GM21526 (cell line): ENCODE results near the gene HPDL.
A peak's percentile ranks its signal among the peaks of the same experiment; 100 is the strongest.

Experiments
- ATAC-seq: cut with Tn5 transposase; IDR thresholded peaks from one replicate; pipeline ENCODE4 v1.9.1; 2021; ENCODE audit warnings: moderate library complexity; ENCODE audit not compliant: unreplicated experiment, low FRiP score

HPDL gene

DNA sequence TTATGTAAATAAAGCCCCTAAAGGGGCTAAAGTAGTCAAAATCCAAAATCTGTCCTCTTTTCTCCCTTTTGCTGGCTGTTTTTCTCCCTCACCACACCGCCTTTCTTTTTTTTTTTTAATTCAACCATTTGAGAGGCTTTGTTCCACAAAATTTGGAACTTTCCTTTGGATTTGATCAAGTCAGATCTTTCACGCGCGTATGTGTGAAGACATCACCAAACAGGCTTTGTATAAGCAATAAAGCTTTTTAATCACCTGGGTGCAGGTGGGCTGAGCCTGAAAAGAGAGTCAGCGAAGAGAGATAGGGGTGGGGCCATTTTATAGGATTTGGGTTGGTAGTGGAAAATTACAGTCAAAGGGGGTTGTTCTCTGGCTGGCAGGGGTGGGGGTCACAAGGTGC is 5.3 kb upstream of the HPDL start:
- ATAC-seq, result no peak

DNA sequence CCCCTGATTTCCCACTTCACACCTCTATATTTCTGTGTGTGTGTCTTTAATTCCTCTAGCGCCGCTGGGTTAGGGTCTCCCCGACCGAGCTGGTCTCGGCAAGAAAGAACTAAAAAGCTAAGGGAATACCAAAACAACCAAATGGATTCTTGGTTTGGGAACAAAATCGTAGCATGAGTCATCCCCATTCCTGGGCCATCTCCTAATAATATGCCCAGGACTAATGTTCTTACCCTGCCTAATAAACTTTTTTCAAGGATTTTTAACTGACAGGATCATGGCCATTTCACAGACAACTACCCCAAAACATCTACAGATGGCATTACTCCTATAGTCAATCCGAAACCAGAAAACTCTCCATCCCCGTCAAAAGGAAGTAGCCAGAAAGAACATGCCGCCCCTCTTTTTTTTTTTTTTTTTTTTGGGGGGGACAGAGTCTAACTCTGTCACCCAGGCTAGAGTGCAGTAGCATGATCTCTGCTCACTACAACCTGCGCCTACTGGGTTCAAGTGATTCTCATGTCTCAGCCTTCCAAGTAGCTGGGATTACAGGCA is 4.1 kb upstream of the HPDL start:
- no peak for ATAC-seq

DNA sequence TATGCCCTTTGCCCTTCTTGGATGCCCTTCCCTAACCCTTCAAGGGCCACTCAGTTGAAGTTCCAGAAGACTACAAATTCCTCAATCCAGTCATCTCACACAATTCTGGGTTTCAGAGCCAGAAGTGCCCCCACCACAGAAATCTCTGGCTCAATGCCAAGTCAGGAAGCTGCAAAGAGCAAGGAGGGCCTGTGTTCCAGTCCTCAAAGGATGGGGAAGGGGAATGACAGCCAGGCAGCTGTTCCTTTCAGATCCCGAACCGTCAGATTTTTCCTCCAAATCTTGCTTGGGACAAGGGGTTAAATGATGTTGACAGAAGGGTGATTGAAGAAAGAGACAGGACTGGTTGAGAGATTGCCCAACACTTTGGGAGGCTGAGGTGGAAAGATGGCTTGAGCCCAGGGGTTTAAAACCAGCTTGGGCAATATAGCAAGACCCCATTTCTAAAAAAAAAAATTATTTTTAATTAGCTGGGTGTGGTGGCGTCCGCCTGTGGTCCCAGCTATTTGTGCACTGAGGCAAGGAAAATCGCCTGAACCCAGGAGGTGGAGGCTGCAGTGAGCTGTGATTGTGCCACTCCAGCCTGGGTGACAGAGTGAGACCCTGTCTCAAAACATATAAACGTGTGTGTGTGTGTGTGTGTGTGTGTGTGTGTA is 716 bp upstream of the HPDL start:
- ATAC-seq, result no peak

DNA sequence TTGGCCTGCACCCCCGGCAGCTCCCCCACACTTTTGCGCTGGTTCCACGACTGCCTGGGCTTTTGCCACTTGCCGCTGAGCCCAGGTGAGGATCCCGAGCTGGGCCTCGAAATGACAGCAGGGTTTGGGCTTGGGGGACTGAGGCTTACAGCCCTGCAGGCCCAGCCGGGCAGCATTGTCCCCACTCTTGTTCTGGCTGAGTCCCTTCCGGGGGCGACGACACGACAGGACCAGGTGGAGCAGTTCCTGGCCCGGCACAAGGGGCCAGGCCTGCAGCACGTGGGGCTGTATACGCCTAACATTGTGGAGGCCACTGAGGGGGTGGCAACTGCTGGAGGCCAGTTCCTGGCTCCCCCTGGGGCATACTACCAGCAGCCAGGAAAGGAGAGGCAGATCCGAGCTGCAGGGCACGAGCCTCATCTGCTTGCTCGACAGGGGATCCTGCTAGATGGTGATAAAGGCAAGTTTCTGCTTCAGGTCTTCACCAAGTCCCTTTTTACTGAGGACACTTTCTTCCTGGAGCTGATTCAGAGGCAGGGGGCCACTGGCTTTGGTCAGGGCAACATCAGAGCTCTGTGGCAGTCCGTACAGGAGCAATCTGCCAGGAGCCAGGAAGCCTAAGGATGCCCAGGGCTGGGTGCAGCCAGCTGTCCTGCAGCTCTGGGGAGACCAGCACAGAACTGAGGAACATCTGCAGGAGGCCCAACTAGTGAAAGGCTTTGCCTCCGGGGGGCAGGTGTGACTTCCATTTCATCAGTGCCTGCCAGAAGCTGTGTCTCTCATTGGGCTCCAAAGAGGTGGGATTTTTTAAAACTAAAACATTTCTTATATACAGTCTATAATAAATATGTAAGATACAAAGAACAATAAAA is 1.2 kb downstream of the HPDL start:
- ATAC-seq, result no peak

DNA sequence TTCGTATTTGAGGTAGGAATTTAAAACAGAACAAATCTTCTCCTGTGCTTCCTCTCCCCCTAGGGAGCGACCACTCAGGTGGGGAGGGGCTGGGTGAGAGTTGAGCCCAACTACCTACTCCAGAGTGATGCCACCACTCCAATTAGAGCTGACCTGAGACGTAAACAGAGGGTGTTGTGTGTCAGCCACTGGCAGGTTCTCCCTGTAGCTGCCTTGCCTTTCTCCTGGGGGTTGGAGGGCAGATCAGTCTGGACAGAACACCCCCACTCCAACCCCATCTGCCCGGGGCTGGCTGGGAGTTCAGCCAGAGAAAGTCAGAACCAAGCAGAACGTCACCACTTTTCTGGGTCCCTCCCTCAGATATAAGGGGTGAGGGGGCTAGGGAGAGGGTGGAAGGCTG is 2.0 kb downstream of the HPDL start:
- no peak for ATAC-seq

DNA sequence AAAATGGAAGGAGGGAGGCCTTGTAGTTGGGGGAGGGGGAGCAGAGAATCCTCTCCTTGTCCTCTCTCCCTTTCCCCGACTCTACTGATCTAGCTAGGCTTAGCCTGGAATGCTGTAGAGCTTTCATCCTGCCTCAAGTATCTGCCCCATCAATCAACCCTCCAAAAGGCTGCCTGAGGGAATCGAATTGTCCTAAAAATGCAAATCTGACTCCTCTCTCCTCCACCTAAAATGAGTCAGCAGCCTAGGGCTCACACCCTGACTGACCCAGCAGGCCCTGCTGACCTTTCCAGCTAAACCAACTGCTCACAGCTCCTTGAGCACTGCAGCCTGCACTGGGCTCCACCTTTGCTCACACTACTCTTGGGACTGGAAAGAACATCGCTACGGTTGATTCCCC is 2.8 kb downstream of the HPDL start:
- no peak for ATAC-seq

DNA sequence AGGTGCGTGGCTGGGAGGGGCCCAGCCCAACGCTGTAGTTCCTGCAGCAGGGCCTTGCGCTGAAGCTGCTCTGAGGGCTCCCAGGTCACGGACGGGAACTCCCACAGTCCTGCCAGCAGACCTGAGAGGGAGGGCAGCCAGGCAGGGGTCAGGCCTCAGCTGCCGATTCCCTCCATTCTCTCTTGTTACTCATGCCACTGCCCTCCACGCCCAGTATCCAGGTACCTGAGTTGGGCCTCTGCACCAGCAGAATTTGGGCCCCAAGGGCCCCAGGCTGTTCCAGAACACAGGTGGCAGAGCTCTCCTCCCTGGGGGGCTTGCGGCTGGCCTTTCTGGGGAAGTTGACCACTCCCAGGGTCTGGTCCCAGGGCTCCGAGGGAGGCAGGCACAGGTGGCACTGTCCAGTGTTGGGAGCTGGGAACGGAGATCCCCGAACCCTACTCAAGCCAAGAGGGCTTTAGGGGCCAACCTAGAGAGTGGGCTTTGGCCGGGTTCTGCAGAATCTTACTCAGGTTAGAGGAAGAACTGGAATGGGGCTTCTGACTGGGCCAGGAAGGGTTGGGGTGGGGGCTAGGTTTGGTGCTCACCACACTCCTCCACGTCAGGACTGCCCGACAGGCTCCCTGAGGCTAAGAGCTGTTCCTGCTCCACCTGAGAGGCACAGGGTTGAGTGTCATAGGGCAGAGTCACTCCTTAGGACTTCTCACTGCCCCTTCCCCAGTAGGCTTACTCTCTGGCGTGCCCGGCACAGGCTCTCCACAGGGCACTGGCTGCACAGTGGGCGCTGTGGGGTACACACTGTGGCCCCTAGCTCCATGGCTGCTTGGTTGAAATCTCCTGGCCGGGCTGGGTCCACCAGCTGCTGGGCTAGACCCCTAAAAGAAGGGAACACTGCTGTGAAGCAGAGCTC is 5.0 kb downstream of the HPDL start:
- ATAC-seq, result no peak

DNA sequence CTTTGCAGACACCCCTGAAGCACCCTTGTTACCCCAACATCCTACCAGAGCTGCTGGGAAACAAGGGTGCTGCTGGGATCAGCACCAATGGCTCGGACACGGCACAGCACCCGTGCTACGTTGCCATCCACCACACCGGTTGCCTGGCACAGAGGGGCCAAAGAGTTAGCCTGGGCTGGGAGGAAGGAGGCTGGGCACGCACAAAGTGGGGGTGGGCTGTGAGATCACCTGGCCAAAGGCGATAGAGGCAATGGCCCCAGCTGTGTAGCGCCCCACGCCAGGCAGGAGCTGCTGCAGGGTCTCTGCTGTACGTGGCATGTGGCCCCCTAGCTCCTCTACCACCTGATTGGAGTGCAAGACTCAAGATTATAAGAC is 5.6 kb downstream of the HPDL start:
- ATAC-seq, result no peak

DNA sequence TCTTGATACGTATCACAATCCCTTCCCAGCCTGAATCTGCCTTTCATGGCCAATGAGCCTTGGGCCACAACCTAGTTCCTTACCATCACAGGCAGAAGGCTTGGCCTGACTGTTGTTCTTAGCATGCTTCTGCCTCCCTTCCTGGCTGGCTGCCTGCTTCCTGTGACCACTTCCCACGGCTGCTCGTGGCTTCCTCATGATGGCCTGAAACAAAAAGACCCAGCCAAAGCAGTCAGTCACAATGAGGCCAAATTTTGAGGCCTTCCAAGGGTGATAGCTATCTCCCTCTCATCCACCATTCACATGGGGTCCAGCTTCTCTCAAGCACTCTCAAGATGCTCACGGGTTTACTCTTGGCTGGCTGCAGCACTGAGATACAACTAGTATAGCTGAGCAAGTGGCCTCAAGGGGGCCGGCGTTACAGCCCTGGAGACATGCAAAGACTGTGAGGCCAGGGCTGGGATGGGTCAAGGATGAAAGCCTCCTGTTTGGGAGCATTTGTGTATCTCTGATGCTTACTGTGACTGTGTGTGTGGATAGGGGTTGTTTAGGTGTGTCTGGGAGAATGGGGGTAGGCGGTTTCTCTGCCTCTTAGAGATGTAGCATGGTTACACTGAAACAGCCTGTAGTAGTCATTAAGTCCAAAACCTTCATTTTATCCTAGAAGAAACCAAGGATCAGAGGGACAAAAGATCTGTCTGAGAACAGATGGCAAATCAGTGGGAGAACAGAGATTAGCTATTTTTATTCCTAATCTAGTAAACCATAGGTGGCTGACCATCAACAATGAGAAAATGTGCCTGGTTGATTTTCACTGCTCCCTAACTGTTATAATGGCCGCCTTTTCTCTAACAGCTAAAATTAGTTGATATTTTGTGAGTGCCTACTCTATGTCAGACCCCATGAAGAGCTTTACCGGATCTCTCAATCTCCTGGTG is 7.9 kb downstream of the HPDL start:
- ATAC-seq, result no peak

DNA sequence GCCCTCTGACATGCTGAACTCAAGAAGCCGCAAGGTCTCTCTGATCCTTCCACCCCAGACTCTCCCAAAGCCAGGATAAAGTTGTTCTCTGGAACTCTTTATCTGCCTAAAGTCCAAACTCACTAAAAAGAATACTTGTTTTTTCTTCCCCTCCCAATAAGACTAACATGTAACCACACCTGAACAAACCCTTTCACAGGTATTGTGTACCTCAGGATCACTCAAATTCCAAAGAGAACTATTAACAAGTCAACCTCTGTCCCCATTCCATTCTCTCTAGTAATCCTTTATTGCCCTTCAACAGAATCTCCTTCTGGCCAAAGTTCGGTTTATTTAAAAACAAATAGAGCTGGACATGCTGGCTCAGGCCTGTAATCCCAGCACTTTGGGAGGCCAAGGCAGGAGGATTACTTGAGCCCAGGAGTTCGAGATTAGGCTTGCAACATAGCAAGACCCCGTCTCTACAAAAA is 9.2 kb downstream of the HPDL start:
- ATAC-seq, result no peak

DNA sequence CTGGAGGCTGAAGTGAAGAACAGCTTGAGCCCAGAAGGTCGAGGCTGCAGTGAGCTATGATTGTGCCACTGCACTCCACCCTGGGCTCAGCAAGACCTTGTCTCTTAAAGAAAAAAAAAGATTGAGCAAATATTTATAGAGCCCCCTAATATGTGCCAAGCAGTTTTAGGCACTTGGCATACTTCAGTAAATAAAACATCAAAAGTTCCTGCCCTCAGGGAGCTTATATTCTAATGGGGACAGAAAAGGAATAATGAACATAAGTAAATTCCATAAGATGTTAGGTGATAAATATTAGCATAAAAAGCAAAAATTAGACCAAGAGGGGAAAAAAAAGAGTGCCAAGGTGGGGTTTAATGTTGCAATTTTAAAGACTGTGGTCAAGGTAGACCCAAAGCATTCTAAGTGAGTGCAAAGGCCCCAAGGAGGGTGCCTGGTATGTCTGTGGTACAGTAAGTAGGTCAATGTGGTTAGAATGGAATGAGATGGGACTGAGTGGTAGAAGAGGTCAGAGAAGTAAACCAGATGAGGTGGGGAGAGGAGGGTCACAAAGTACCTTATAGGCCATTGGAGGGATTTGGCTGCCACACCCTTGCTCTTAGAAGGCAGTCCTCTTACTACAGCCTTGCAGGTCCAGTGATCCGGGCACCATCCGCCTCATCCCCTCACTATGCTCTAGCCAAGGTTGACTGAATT is 11.1 kb downstream of the HPDL start:
- no peak for ATAC-seq

DNA sequence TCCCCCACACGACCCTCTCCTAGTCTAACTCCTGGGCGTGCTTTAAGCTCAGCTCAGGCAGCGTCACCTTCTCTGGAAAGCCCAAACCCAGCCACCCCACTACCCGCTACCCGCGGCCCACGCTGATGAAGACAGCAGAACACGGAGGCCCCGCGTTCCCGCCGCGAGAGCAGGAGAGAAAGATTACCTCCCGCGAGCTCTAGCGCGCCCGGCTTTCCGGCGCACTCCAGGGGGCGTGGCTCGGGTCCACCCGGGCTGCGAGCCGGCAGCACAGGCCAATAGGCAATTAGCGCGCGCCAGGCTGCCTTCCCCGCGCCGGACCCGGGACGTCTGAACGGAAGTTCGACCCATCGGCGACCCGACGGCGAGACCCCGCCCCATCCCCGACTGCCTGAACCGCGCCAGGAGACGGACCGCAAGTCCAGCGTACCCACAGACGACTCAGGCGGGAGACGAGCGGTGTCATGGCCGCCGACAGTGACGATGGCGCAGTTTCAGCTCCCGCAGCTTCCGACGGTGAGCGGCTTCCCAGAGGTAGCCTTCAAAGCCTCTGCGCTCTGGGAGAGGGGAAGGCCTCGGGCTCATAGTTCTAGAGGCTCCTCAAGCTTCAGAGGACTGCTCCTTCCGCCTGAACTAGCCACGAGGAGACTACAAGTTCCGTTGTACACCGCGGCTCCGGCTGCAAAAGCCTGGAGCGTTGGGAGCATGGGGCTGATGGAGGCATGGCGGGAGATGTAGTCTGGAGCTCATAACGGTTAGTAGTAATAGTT is 13.3 kb downstream of the HPDL start, which contains the start of the genes MUTYH and TOE1:
MUTYH (minus strand) TSS at position 652 of the 770 bp plus-strand sequence. CDS start 5,935 bp downstream, outside the sequence.
TOE1 (plus strand) TSS at position 382 of the 770 bp plus-strand sequence; CDS start at position 465, 83 bp downstream.
- ATAC-seq, result peak; percentile 78

DNA sequence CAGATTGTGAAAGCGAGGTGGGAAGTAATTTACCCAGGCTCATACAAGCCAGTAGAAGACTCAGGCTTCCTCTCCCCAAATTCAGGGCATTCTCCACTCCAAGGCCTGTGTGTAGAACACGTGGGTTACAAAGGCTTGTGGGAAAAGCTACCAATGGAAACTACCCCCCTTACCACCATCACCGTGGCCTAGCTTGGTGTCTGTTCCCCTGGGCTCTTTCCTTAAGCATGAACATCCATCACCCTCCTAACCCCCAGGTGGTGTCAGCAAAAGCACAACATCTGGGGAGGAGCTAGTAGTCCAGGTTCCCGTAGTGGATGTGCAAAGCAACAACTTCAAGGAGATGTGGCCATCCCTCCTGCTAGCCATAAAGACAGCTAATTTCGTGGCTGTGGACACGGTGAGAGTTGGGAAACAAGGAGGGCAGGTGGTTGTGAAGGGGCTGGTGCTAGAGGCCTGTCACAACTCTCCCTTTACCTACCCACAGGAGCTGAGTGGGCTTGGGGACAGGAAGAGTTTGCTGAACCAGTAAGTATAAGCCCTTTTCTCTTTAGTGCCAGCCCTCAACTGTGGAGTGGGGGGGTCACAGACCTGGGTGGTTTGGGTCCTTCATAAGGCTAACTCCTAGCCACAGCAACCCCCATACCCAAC is 14.2 kb downstream of the HPDL start:
- ATAC-seq, result no peak

DNA sequence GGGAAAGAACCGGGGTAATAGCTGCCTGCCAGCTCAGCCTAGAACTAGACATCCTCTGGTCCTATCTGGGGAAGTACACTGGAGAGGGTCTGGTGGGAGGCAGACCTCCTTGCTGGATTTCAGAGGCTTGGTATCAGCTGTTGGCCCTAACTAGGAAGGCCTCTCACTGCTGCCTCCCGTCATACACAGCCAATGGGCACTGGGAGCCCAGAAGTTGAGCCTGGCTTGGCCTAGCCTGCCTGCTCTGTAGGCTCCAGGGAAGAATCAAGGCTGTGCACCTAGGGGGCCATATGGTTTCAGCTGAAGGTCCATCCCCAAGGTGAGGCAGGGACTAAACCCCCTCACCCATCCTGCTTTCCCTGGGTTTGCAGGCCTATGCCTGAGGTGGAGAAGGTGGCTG is 17.8 kb downstream of the HPDL start:
- no peak for ATAC-seq

DNA sequence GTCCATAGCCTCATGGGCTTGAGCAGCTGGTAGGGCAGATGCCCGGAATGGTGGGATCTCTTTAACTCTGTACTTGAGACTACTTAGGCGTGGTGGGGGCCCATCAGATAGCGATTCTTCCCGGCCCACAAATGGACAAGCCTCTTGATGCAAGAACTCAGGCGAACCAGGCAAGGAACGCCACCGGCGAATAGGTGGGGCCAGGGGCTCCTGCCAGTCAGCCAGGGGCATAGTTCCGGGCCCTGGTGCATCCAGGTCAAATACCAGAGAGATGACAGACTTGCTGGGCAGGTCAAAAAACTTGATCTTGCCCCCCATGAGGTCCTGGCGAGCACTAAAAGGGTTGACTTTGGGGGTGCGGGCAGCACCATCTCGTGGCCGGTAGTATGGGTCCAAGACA is 18.3 kb downstream of the HPDL start:
- no peak for ATAC-seq

DNA sequence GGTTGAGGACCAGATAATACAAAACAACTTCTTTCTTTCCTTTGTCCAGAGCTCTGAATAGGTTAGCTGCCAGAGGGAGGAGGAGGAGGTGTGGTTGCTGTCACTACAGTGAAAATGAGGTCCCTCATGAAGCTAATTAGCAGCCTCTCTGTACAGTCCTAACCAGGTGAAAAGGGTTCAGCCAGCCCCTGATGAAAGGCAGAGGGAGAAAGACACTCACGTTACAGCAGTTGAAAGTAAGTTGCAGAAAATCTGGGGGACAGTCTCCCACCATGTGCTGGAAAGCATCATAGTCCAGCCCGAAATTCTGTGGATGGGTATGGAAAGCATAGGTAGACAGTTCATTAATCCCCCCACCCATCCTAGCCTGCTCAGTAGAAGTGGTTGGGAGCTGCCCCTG is 19.8 kb downstream of the HPDL start:
- ATAC-seq, result no peak

DNA sequence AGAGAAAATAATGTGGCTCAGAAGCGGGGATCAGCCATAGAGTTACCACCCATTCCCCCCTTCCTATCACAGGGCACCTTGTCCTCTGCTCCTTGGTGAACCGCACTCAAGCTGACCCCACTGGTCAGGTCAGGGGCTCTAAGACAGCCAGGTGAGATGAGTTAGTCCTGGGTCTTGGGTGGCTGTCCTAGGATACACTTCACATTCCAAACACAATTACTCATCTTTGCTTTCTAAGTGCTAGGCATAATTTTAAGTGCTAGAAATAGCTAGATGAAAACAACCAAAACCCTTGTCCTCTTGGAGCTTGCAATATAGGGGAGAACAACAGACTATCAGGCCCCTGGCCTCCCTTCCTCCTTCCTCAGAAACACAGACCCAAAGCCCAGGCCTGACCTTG is 21.3 kb downstream of the HPDL start:
- ATAC-seq, result no peak

DNA sequence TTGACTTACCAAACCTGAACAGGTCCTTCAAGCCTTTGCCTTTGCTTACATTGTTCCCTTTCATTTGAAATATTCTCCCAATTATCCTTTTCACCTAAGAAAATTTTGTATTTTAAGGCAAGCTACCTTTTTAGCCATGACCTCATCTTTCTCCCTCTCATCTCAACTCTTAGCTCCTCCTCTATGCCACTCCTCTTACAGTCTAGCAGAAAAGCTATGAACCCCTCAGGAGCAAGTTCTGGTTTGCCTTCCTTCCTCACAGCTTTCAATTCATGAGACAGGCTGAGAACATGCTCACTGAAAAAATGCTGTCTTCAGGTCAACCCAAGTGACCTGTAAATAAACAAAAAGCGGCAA is 21.9 kb downstream of the HPDL start:
- ATAC-seq, result no peak
